GM18498 (cell line): Measurements from ENCODE around the gene ILKAP.

Source experiments
- ATAC-seq: cut with Tn5 transposase; IDR thresholded peaks from one replicate; pipeline ENCODE4 v1.9.1; 2021; ENCODE audit warnings: mild to moderate bottlenecking, moderate library complexity; ENCODE audit not compliant: unreplicated experiment

The ILKAP gene

DNA sequence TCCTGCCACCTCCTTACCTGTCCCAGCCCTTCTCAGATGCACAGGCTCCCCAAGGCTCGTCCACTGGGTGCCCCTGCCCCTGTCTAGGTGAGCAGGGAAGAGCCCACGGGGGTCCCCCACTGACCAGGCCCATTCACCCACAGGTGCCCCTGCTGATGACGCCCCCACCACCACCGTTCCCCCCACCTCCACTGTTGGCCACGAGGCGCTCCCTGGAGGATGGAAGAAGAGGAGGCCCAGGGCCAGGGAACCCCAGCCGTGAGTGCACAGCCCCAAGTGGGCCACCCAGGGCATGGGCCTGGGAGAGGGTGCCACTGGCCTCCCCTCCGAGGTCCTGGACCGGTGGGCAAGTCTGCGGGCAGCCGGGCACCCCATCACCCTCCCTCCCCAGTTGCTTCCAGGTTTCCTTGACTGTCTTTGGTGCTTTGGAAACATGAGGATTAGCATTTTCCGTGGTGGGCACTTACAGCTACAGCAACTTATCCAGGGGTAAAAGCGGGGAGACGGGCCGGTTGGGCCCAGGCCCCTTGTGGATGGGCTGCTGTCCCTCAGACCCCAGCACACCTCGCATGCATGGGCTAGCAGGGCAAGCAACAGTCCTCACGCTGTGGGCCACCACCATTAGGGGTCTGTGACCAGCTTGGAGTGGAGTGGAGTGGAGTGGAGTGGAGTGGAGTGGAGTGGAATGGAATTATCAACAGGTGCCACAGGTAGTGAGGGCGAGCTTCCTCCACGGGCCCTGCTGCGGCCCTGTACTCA, 78.2 kb downstream of the ILKAP start:
- no peak for ATAC-seq

DNA sequence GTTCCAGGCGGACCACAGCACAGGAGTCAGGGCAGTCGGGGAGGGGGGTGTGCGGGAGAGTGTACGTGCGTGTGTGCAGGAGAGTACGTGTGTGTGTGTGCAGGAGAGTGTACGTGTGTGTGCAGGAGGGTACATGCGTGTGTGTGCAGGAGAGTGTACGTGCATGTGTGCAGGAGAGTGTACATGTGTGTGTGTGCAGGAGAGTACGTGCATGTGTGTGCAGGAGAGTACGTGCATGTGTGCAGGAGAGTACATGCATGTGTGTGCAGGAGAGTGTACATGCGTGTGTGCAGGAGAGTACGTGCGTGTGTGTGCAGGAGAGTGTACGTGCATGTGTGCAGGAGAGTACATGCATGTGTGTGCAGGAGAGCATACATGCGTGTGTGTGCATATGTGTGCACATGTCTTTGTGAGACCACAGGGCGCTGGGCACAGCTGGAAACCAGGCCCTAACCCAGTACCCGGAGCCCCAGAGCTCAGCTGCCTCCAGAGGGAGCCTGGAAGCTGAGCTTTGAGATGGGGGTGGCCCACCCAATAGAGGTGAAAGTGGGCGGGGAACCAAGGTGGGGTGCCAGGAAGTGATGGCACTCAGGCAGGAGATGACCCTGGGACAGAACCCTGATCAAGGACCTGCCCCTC, 78.9 kb downstream of the ILKAP start:
- no peak for ATAC-seq

DNA sequence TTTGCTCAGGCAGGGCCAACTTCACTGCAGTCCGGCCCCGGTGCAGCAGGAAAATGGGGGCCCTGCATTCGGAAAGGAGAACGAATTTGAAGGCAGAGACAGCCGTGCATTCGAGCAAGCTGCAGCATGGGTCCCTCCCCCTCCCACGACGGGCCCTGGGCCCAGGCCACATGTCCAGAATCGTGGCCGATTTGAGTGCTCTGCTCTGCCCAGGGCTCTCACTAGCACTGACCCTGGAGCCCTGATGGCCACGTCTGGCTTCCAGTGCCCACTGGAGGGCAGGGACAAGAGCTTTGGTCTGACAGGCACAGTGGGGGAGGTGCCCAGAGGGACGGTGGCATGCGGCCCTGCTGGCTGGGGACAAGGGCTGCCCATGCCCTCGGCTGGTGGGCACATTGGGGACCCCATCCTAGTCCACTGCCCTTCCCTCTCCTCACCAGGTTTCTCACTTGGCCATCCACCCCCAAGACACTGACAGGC, 79.5 kb downstream of the ILKAP start:
- no peak for ATAC-seq

DNA sequence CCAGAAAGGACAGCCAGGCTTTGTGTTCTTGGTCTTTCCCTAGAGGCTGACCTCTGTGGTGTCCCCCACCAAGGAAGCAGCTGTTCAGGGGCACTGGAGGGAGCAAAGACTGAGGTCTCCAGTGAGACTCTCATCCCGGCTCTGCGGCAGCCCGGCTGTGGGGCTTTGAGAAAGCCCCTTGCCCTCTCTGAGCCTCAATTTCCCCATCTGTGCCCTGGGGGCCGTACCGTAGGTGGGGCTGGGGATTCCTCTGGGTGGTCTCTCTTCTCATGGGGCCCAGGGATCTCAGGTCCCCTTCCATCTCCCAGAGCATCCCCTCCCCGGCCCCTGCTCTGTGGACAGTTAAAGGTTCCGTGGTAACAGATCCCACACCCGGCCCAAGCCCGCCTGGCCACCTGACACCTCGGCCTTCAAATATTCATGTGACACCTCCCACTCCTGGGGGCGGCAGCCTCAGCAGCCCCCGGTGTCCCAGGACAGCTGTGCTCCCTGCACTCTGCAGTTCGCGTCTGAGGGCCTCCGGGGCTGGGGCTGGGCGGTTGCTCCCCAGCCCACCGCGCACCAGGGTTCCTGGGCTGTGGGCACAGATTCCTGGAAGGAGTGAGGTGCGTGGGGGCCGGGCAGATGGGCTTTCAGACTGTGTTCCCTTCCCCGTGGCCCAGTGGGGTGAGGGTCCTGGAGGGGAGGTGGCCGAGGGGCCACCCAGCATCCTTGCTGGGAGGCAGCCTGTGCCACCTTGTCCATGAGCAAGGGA, 80.1 kb downstream of the ILKAP start:
- no peak for ATAC-seq

DNA sequence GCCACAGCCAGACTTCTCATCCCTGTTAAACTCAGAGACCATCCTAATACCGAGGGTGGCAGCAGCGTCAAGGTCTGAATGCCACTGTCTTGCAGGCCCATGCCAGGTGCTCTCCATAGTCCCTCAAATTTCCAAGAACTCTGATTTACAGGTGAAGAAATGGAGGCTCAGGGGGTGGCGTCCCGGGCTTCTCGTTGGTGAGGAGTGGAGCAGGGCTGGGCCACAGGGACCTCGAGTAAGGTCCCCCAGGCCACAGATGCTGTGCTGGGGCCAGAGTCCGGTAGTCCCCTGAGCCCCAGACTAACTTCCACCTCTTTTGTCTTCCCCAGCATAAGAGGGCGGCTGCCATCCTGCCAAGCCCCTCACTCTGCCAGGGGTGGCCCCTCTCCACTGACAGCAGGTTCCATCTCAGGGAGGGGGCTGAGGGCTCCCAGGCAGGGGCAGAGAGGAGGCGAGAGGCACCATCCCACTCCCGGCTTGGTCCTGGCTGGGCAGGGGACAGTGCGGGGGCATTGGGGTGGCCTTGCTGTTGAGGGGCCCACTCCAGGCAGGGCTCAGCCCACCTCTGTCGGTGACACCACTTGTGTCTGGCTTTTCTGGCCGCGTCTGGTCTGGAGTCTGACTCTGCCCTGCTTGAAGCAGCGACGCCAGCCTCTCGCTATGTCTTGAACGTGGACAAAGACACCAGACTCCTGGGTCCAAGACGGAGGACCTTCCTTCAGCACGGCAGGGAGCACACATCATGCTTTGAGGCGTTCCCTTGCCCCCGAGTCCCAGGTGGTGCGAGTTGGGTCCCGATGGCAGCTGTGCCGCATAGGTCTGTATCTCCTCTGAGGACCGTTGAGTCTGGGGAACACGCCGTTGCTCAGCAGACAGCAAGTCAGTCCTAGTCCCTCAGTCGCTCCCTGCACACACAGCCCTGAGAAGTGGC, 80.9 kb downstream of the ILKAP start:
- ATAC-seq = no peak

DNA sequence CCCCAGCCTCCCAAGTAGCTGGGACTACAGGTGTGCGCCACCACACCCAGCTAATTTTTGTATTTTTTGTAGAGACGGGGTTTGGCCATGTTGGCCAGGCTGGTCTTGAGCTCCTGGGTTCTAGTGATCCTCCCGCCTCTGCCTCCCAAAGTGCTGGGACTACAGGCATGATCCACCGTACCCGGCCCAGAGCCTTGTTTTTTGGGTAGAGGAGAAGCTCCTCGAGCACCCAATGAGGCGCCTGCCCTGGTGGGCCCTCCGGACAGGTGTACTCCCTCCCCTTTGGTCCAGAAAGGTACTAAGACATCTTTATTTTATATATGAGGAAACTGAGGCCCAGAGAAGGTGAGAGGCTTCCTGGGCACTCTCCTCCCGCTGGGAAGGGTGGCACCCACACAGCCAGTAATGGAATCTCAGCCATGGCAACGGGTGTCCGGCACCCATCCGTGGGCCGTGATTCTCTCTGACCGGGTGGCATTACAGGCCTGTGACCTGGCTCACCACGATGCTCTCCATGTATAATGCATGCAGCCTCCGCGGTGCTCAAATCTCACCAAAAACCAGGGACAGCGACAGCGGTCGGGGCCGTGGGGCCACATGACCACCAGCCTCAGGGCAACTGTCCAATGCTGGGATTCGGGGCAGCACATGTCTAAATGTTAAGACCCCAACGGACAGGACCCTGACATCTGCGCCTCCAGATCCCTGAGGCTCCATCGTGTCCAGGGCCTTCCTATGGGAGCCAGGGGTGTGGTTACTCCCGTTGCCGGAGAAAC, 81.8 kb downstream of the ILKAP start:
- ATAC-seq = no peak

DNA sequence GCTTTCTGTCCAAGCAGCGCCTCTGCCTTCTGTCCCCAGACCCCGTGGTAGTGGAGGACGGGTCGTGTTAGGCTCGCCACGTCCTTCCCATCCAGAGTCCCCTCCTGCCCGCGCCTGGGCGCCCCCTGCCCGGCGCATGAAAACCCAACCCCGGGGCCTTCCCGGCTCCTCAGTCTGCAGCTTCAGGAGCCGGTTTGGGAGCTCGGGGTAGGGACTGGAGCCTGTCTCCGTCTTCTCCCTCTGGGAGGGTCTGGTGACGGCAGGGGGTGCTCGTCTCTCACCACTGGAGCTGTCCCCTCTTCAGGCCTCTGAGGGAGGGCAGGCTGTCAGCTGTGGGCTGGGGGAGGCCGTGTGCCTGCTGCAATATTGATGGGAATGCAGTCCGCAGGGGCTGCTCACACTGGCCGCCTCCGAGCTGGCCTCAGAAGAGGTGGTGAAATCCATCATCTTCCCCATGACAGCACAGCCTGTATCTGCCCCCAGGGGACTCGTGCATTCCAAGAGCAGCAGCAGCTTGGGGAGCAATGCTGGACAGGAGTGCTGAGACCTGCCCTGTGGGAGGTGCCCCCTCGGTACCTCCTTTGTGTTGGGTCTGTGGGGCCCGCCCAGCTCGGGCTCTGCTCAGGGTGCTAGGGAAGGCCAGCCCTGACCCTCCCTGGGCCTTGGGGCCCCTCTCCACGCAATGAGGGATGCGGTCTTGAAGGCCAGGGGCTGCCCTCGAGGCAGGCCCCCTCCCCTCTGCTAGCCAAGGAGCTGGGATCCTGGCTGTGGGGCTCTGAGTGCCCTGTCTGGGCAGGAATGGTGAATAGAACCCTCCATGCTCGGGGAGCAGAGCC, 82.8 kb downstream of the ILKAP start:
- no peak for ATAC-seq
